Smooth muscle cell (in vitro differentiated cells): ENCODE measurements around the gene ALOX5. TPM values are rescaled to one million over a fixed set of nuclear protein-coding genes. Genes with fewer than 3 reads are reported as not detected.

Experiments
- DNase-seq: peaks from one replicate; lab custom pipeline; 2025; ENCODE audit not compliant: unreplicated experiment; lab: John Stamatoyannopoulos, UW
- H2AFZ ChIP-seq: fragments of 200-600 bp; sonication (generic); 2 replicates; pipeline ENCODE4 v1.6.0; 2016; ENCODE audit warnings: antibody characterized with exemption, low read depth, mild to moderate bottlenecking
- H3F3A ChIP-seq: fragments of 200-600 bp; sonication (generic); 2 replicates; pipeline ENCODE4 v1.6.0; 2017; ENCODE audit warnings: antibody characterized with exemption, low read depth
- H3K27ac ChIP-seq: fragments of 200-600 bp; sonication (generic); 2 replicates; pipeline ENCODE4 v1.5.1; 2016; ENCODE audit warnings: low read depth, mild to moderate bottlenecking
- H3K27me3 ChIP-seq: fragments of 200-600 bp; sonication (generic); 2 replicates; pipeline ENCODE4 v1.6.1; 2016; ENCODE audit warnings: low read depth, mild to moderate bottlenecking
- H3K36me3 ChIP-seq: fragments of 200-600 bp; sonication (generic); 2 replicates; pipeline ENCODE4 v1.5.1; 2016; ENCODE audit warnings: low read depth
- H3K4me1 ChIP-seq: fragments of 200-600 bp; sonication (generic); 2 replicates; pipeline ENCODE4 v1.5.1; 2016; ENCODE audit warnings: low read depth
- H3K4me2 ChIP-seq: fragments of 200-600 bp; sonication (generic); 2 replicates; pipeline ENCODE4 v1.6.0; 2016; ENCODE audit warnings: mild to moderate bottlenecking
- H3K4me3 ChIP-seq: fragments of 200-600 bp; sonication (generic); 2 replicates; pipeline ENCODE4 v1.5.1; 2016; ENCODE audit warnings: mild to moderate bottlenecking
- H3K79me2 ChIP-seq: fragments of 200-600 bp; sonication (generic); 2 replicates; pipeline ENCODE4 v1.6.0; 2016; ENCODE audit warnings: low read depth, mild to moderate bottlenecking
- H3K9ac ChIP-seq: fragments of 200-600 bp; sonication (generic); 2 replicates; pipeline ENCODE4 v1.6.0; 2016; ENCODE audit warnings: low read depth
- H3K9me3 ChIP-seq: fragments of 200-600 bp; sonication (generic); replicated peaks from 2 replicates; pipeline ENCODE4 v1.5.1; 2016; ENCODE audit warnings: low read depth
- H4K20me1 ChIP-seq: fragments of 200-600 bp; sonication (generic); 2 replicates; pipeline ENCODE4 v1.6.0; 2016; ENCODE audit warnings: low read depth
- CTCF ChIP-seq: fragments of 200-600 bp; sonication (generic); IDR thresholded peaks from 2 replicates; pipeline ENCODE4 v1.5.1; 2017; ENCODE audit warnings: borderline replicate concordance, mild to moderate bottlenecking, antibody characterized with exemption; ENCODE audit not compliant: insufficient read depth, poor library complexity, severe bottlenecking
- WGBS: methylation state at CpG from one replicate; pipeline ENCODE4 v1.1.7; 2016; ENCODE audit warnings: low lambda C conversion rate; 5-methylcytosine and 5-hydroxymethylcytosine counted together
- polyA plus RNA-seq: library from polyadenylated mRNA; unstranded; fragments of >200 nt; fragmentation: Nextera tagmentation; extraction: Ambion mirVana; gene quantifications from 2 replicates; pipeline ENCODE4 v1.2.1, GENCODE V29; 2016
- total RNA-seq: library from RNA; depleted of rRNA; stranded (reverse); fragments of >200 nt; gene quantifications from 2 replicates; pipeline ENCODE4 v1.2.3, GENCODE V29; 2014

Gene ALOX5
- total and polyA plus RNA-seq, 2 experiments from 2014 or later, result 0.18 TPM; not detected in 1

GRCh38 chr10:45463244-45464116 lies 89.5 kb downstream of the ALOX5 start:
- Histone ChIP-seq H2AFZ (no peak overlapping the region), H3K36me3 (no peaks in the 10 kb centered on the region), H3K9ac (no peak overlapping the region), H3K4me1 (no peaks in the 10 kb centered on the region), H3K9me3 (no peaks in the 10 kb centered on the region), H3K4me2 (no peak overlapping the region), H3K27me3 (no peaks in the 10 kb centered on the region), H3K4me3 (no peak overlapping the region), H3K79me2 (no peaks in the 10 kb centered on the region), H3K27ac (no peak overlapping the region), H3F3A (no peaks in the 10 kb centered on the region), H4K20me1 (peaks cover 4% of the 10 kb centered on the region)
- WGBS, result 87% methylated on average over 23 of the region's 23 CpGs
- no peak for DNase-seq
- TF ChIP-seq CTCF, result no peak

GRCh38 chr10:45464958-45465567 lies 91.0 kb downstream of the ALOX5 start:
- H3K4me3 ChIP-seq, result no peak overlapping the region
- TF ChIP-seq CTCF, result peak; percentile 89
- H3K27ac ChIP-seq, result no peak overlapping the region
- H3K4me2 ChIP-seq, result no peak overlapping the region
- peak; percentile 31 for DNase-seq
- no peak overlapping the region for H2AFZ ChIP-seq
- peaks cover 6% of the 10 kb centered on the region for H4K20me1 ChIP-seq
- no peaks in the 10 kb centered on the region for H3F3A ChIP-seq
- H3K9ac ChIP-seq, result no peak overlapping the region
- no peaks in the 10 kb centered on the region for H3K27me3 ChIP-seq
- no peaks in the 10 kb centered on the region for H3K9me3 ChIP-seq
- H3K4me1 ChIP-seq, result no peaks in the 10 kb centered on the region
- WGBS, result 20% methylated on average over 6 of the region's 6 CpGs
- H3K79me2 ChIP-seq, result no peaks in the 10 kb centered on the region
- no peaks in the 10 kb centered on the region for H3K36me3 ChIP-seq

- no peak for DNase-seq
- Histone ChIP-seq H3K79me2 (no peaks in the 10 kb centered on the region), H4K20me1 (peaks cover 19% of the 10 kb centered on the region), H3K4me1 (peaks cover 11% of the 10 kb centered on the region), H3K4me2 (no peak overlapping the region), H3K9ac (no peak overlapping the region), H3K4me3 (no peak overlapping the region), H3K27me3 (no peaks in the 10 kb centered on the region), H3F3A (no peaks in the 10 kb centered on the region), H3K9me3 (no peaks in the 10 kb centered on the region), H2AFZ (no peak overlapping the region), H3K36me3 (no peaks in the 10 kb centered on the region), H3K27ac (no peak overlapping the region)
- whole genome bisulfite sequencing, result 96% methylated on average over 5 of the region's 5 CpGs
- TF ChIP-seq CTCF, result no peak
Measured at GRCh38 chr10:45466784-45467183, 92.8 kb downstream of the ALOX5 start.
